K562 (cell line): ENCODE data around the gene SPRING1. TPM values are rescaled to one million over a fixed set of nuclear protein-coding genes. Genes with fewer than 3 reads are reported as not detected.
A peak's percentile ranks its signal among the peaks of the same experiment; 100 is the strongest.

Source experiments
- ADNP ChIP-seq: fragments of 200-800 bp; sonication (Bioruptor generic); IDR thresholded peaks from 2 replicates; pipeline ENCODE4 v1.6.1; 2016; ENCODE audit warnings: missing genetic modification characterization, missing compliant biosample characterization
- BRCA1 ChIP-seq, 2 experiments: fragments of 450-650 bp in 1 of 2; sonication (generic) in 1 of 2; formaldehyde crosslinking in 1 of 2; IDR thresholded peaks; 2 replicates each; pipeline versions ENCODE4 v1.5.0 to v1.6.1; 2017 to 2020; ENCODE audit warnings: mild to moderate bottlenecking in 1 of 2, missing genetic modification reagents in 1 of 2
- EWSR1 ChIP-seq: fragments of 450-650 bp; IDR thresholded peaks from 2 replicates; pipeline ENCODE4 v1.6.1; 2018; ENCODE audit warnings: borderline replicate concordance, mild to moderate bottlenecking, low read depth, moderate library complexity; ENCODE audit not compliant: partially characterized antibody
- GABPA ChIP-seq: fragments of 200-800 bp; sonication (Bioruptor generic); conservative IDR thresholded peaks from 2 replicates; pipeline ENCODE4 v1.6.1; 2016; ENCODE audit warnings: low read depth, missing genetic modification characterization, missing compliant biosample characterization
- HDAC2 ChIP-seq: fragments of 450-650 bp; IDR thresholded peaks from 2 replicates; pipeline ENCODE4 v1.6.1; 2016; ENCODE audit warnings: mild to moderate bottlenecking
- SP2 ChIP-seq: IDR thresholded peaks from 2 replicates; pipeline ENCODE4 v1.6.1; 2011; ENCODE audit warnings: mild to moderate bottlenecking, low read depth, low read length, moderate library complexity; ENCODE audit not compliant: poor library complexity, severe bottlenecking; ENCODE audit errors: extremely low read depth
- ZNF124 ChIP-seq: sonication (generic); formaldehyde crosslinking; IDR thresholded peaks from 2 replicates; pipeline ENCODE4 v1.8.1; 2022; ENCODE audit warnings: missing genetic modification reagents
- ZSCAN29 ChIP-seq: fragments of 450-650 bp; IDR thresholded peaks from 2 replicates; pipeline ENCODE4 v1.6.1; 2017
- polyA plus RNA-seq, 8 experiments: library from polyadenylated mRNA; depleted of rRNA in 4 of 8; stranded (reverse) in 5 of 8; unstranded in 3 of 8; fragments of >200 nt; fragmentation: Nextera tagmentation in 2 of 8; fragmentation: Illumina TruSeq in 1 of 8; extraction: Ambion mirVana in 2 of 8; extraction: Trizol in 1 of 8; gene quantifications; 2 replicates each; pipeline versions ENCODE4 v1.2.1 to v1.2.3, GENCODE V29; 2011 to 2014; ENCODE audit warnings: inconsistent platforms in 1 of 8, missing spikeins in 1 of 8
- total RNA-seq, 7 experiments: library from RNA; depleted of rRNA in 6 of 7; stranded (reverse); fragments of >200 nt in 6 of 7; fragmentation: Illumina TruSeq in 2 of 7; extraction: Trizol in 2 of 7; gene quantifications; 2 replicates each; pipeline versions ENCODE4 v1.2.1 to v1.2.3, GENCODE V29; 2011 to 2021; ENCODE audit warnings: low replicate concordance in 1 of 7
- TF ChIP-seq, protein P1 (sequence below): fragments of 450-650 bp; IDR thresholded peaks from 2 replicates; pipeline ENCODE4 v1.6.1; 2017; ENCODE audit warnings: mild to moderate bottlenecking, moderate library complexity
- TF ChIP-seq, protein P2 (sequence below): fragments of 250-450 bp; sonication (Bioruptor Pico); IDR thresholded peaks from 2 replicates; pipeline ENCODE4 v1.4.0; 2020
- TF ChIP-seq, protein P3 (sequence below), 2 experiments: fragments of 200-800 bp in 1 of 2; sonication (Bioruptor generic) in 1 of 2; sonication (generic) in 1 of 2; formaldehyde crosslinking in 1 of 2; IDR thresholded peaks in 1 of 2; conservative IDR thresholded peaks in 1 of 2; 2 replicates each; pipeline versions ENCODE4 v1.5.0 to v1.6.1; 2016 to 2020; ENCODE audit warnings: missing compliant biosample characterization in 1 of 2, missing genetic modification characterization in 1 of 2, missing genetic modification reagents in 1 of 2
- TF ChIP-seq, protein P4 (sequence below): IDR thresholded peaks from 2 replicates; pipeline ENCODE4 v1.6.1; 2016; ENCODE audit warnings: missing genetic modification characterization, missing compliant biosample characterization

The SPRING1 gene
- total and polyA plus RNA-seq, 9 of the 15 experiments (the other 6 are each of a cell fraction or from before 2014, with no cell fraction given): 1.1 to 20.0 (median 8.0) TPM

DNA sequence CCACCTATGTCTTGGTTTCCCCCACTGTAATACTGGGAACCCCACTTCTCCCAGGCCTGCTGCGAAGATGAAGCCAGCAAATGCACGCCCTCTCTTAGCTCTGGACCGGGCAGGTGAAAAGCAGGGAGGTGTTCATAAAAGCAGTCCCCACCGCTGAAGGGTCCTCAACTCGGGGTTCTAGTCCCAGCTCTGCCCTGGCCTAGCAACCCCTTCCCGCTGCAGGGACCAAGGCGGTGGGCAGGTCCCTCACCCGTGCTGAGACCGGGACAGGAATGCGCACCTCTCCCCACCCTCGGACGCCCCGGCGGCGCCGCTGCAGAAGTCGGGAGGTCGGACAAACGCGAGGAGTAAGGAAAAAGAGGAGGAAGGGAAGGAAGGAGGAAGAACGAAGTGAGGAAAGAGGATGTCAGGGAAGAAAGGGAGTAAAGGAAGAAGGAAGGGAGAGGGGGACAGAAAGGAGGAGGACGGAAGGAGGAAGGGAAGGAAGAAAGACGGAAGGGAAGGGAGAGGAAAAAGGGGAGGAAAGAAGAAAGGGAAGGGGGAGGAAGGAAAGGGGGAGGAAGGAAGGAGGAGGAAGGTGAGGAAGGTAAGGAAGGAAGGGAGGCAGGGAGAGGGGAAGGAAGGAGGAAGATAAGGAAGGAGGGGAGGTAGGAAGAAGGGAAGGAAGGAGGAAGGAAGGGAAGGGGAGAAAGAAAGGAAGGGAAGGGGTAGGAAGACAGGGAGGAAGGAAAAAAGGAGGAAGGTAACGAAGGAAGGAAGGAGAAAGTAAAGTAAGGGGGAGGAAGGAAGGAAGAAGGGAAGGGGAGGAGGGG, 701 bp downstream of the SPRING1 start (continued):
- TF ChIP-seq GABPA (tag): no peak
- TF ChIP-seq EWSR1: no peak
- TF ChIP-seq ZNF124 (CRISPR knock-in tag): no peak
- no peak for TF ChIP-seq ZSCAN29
- TF ChIP-seq ADNP (tag): no peak
- TF ChIP-seq, protein P1, sequence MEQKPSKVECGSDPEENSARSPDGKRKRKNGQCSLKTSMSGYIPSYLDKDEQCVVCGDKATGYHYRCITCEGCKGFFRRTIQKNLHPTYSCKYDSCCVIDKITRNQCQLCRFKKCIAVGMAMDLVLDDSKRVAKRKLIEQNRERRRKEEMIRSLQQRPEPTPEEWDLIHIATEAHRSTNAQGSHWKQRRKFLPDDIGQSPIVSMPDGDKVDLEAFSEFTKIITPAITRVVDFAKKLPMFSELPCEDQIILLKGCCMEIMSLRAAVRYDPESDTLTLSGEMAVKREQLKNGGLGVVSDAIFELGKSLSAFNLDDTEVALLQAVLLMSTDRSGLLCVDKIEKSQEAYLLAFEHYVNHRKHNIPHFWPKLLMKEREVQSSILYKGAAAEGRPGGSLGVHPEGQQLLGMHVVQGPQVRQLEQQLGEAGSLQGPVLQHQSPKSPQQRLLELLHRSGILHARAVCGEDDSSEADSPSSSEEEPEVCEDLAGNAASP: no peak
- TF ChIP-seq HDAC2: no peak
- TF ChIP-seq, protein P2, sequence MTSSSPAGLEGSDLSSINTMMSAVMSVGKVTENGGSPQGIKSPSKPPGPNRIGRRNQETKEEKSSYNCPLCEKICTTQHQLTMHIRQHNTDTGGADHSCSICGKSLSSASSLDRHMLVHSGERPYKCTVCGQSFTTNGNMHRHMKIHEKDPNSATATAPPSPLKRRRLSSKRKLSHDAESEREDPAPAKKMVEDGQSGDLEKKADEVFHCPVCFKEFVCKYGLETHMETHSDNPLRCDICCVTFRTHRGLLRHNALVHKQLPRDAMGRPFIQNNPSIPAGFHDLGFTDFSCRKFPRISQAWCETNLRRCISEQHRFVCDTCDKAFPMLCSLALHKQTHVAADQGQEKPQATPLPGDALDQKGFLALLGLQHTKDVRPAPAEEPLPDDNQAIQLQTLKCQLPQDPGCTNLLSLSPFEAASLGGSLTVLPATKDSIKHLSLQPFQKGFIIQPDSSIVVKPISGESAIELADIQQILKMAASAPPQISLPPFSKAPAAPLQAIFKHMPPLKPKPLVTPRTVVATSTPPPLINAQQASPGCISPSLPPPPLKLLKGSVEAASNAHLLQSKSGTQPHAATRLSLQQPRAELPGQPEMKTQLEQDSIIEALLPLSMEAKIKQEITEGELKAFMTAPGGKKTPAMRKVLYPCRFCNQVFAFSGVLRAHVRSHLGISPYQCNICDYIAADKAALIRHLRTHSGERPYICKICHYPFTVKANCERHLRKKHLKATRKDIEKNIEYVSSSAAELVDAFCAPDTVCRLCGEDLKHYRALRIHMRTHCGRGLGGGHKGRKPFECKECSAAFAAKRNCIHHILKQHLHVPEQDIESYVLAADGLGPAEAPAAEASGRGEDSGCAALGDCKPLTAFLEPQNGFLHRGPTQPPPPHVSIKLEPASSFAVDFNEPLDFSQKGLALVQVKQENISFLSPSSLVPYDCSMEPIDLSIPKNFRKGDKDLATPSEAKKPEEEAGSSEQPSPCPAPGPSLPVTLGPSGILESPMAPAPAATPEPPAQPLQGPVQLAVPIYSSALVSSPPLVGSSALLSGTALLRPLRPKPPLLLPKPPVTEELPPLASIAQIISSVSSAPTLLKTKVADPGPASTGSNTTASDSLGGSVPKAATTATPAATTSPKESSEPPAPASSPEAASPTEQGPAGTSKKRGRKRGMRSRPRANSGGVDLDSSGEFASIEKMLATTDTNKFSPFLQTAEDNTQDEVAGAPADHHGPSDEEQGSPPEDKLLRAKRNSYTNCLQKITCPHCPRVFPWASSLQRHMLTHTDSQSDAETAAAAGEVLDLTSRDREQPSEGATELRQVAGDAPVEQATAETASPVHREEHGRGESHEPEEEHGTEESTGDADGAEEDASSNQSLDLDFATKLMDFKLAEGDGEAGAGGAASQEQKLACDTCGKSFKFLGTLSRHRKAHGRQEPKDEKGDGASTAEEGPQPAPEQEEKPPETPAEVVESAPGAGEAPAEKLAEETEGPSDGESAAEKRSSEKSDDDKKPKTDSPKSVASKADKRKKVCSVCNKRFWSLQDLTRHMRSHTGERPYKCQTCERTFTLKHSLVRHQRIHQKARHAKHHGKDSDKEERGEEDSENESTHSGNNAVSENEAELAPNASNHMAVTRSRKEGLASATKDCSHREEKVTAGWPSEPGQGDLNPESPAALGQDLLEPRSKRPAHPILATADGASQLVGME (CRISPR knock-in tag): no peak
- TF ChIP-seq, protein P3, sequence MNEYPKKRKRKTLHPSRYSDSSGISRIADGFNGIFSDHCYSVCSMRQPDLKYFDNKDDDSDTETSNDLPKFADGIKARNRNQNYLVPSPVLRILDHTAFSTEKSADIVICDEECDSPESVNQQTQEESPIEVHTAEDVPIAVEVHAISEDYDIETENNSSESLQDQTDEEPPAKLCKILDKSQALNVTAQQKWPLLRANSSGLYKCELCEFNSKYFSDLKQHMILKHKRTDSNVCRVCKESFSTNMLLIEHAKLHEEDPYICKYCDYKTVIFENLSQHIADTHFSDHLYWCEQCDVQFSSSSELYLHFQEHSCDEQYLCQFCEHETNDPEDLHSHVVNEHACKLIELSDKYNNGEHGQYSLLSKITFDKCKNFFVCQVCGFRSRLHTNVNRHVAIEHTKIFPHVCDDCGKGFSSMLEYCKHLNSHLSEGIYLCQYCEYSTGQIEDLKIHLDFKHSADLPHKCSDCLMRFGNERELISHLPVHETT (CRISPR knock-in tag; conservative IDR thresholded peaks at IDR 0.05 in 1 of 2, IDR thresholded peaks at IDR 0.05 in 1 of 2): no peak
- TF ChIP-seq BRCA1 (IDR thresholded peaks at IDR 0.05): no peak
- no peak for TF ChIP-seq BRCA1 (CRISPR knock-in tag; IDR thresholded peaks at IDR 0.05)
- TF ChIP-seq, protein P4, sequence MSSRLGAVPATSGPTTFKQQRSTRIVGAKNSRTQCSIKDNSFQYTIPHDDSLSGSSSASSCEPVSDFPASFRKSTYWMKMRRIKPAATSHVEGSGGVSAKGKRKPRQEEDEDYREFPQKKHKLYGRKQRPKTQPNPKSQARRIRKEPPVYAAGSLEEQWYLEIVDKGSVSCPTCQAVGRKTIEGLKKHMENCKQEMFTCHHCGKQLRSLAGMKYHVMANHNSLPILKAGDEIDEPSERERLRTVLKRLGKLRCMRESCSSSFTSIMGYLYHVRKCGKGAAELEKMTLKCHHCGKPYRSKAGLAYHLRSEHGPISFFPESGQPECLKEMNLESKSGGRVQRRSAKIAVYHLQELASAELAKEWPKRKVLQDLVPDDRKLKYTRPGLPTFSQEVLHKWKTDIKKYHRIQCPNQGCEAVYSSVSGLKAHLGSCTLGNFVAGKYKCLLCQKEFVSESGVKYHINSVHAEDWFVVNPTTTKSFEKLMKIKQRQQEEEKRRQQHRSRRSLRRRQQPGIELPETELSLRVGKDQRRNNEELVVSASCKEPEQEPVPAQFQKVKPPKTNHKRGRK: peak; percentile 100
- TF ChIP-seq SP2: no peak
